Liver (tissue), 9 donors: ENCODE results near the gene AGBL4. TPM values are rescaled to one million over a fixed set of nuclear protein-coding genes. Genes with fewer than 3 reads are reported as not detected.

ENCODE experiments used
- DNase-seq: peaks from one replicate; pipeline ENCODE4 v3.0.0-alpha.2; 2017; ENCODE audit warnings: low spot score
- H3K27ac ChIP-seq, 2 donors: one replicate each; pipeline ENCODE4 v1.7.0; 2013; ENCODE audit warnings: inconsistent platforms in 2 of 2, low read length in 2 of 2, control low read depth in 1 of 2, low read depth in 1 of 2, mild to moderate bottlenecking in 1 of 2
- H3K27me3 ChIP-seq, 4 donors: one replicate each; pipeline versions ENCODE4 v1.6.1 to v1.7.0; 2013; ENCODE audit warnings: low read length in 3 of 4, inconsistent platforms in 1 of 4, mild to moderate bottlenecking in 1 of 4, moderate library complexity in 1 of 4; ENCODE audit not compliant: control insufficient read depth in 4 of 4, insufficient read depth in 4 of 4
- H3K36me3 ChIP-seq, 4 donors: one replicate each; pipeline versions ENCODE4 v1.6.1 to v1.7.0; 2013; ENCODE audit warnings: low read length in 3 of 4, mild to moderate bottlenecking in 3 of 4, low read depth in 1 of 4, moderate library complexity in 1 of 4; ENCODE audit not compliant: control insufficient read depth in 4 of 4, insufficient read depth in 3 of 4
- H3K4me1 ChIP-seq, 4 donors: one replicate each; pipeline versions ENCODE4 v1.6.1 to v1.7.0; 2013; ENCODE audit warnings: low read length in 3 of 4, mild to moderate bottlenecking in 3 of 4, moderate library complexity in 1 of 4; ENCODE audit not compliant: control insufficient read depth in 4 of 4, insufficient read depth in 4 of 4
- H3K4me3 ChIP-seq, 3 donors: one replicate each; pipeline versions ENCODE4 v1.6.1 to v1.7.0; 2013; ENCODE audit warnings: low read length in 3 of 3, control low read depth in 1 of 3, low read depth in 1 of 3, mild to moderate bottlenecking in 1 of 3
- H3K9ac ChIP-seq, 2 donors: one replicate each; pipeline ENCODE4 v1.7.0; 2013; ENCODE audit warnings: low read length in 2 of 2, mild to moderate bottlenecking in 2 of 2, moderate library complexity in 2 of 2, control low read depth in 1 of 2, low read depth in 1 of 2
- H3K9me3 ChIP-seq, 4 donors: one replicate each; pipeline versions ENCODE4 v1.6.1 to v1.7.0; 2013; ENCODE audit warnings: low read length in 3 of 4; ENCODE audit not compliant: control insufficient read depth in 4 of 4
- EGR1 ChIP-seq, 2 donors: IDR thresholded peaks; 2 replicates each; pipeline ENCODE4 v1.6.1; 2016 to 2018; ENCODE audit warnings: antibody characterized with exemption in 2 of 2, low read depth in 2 of 2
- FOXA1 ChIP-seq: IDR thresholded peaks from 2 replicates; pipeline ENCODE4 v1.6.1; 2016; ENCODE audit warnings: antibody characterized with exemption
- FOXA2 ChIP-seq: IDR thresholded peaks from 2 replicates; pipeline ENCODE4 v1.6.1; 2016; ENCODE audit warnings: antibody characterized with exemption
- GABPA ChIP-seq, 2 donors: IDR thresholded peaks in 1 of 2; conservative IDR thresholded peaks in 1 of 2; 2 replicates each; pipeline ENCODE4 v1.6.1; 2016; ENCODE audit warnings: antibody characterized with exemption in 2 of 2, mild to moderate bottlenecking in 1 of 2, moderate library complexity in 1 of 2
- HNF4A ChIP-seq, 2 donors: conservative IDR thresholded peaks; 2 replicates each; pipeline ENCODE4 v1.6.1; 2016; ENCODE audit warnings: antibody characterized with exemption in 2 of 2, mild to moderate bottlenecking in 2 of 2
- HNF4G ChIP-seq: IDR thresholded peaks from 2 replicates; pipeline ENCODE4 v1.6.1; 2016; ENCODE audit warnings: antibody characterized with exemption
- JUND ChIP-seq, 2 donors: IDR thresholded peaks; 2 replicates each; pipeline ENCODE4 v1.6.1; 2016; ENCODE audit warnings: antibody characterized with exemption in 2 of 2
- NR2F2 ChIP-seq: IDR thresholded peaks from 2 replicates; pipeline ENCODE4 v1.6.1; 2016; ENCODE audit warnings: antibody characterized with exemption
- RAD21 ChIP-seq, 2 donors: IDR thresholded peaks; 2 replicates each; pipeline ENCODE4 v1.6.1; 2016; ENCODE audit warnings: antibody characterized with exemption in 2 of 2, mild to moderate bottlenecking in 2 of 2
- RXRA ChIP-seq, 2 donors: IDR thresholded peaks; 2 replicates each; pipeline ENCODE4 v1.6.1; 2017 to 2018; ENCODE audit warnings: antibody characterized with exemption in 2 of 2, mild to moderate bottlenecking in 1 of 2
- SP1 ChIP-seq: IDR thresholded peaks from 2 replicates; pipeline ENCODE4 v1.6.1; 2018; ENCODE audit warnings: antibody characterized with exemption, mild to moderate bottlenecking
- TAF1 ChIP-seq: conservative IDR thresholded peaks from 2 replicates; pipeline ENCODE4 v1.6.1; 2016; ENCODE audit warnings: antibody characterized with exemption, mild to moderate bottlenecking
- YY1 ChIP-seq: IDR thresholded peaks from 2 replicates; pipeline ENCODE4 v1.6.1; 2016; ENCODE audit warnings: antibody characterized with exemption, mild to moderate bottlenecking
- WGBS: extraction: QIAGEN DNeasy Blood & Tissue Kit; methylation state at CpG from one replicate; pipeline ENCODE4 v1.1.7; 2013; 5-methylcytosine and 5-hydroxymethylcytosine counted together
- polyA plus RNA-seq, 2 donors: library from polyadenylated mRNA; stranded (reverse) in 1 of 2; unstranded in 1 of 2; fragments of 200-250 nt in 1 of 2; fragments of >200 nt in 1 of 2; fragmentation: Nextera tagmentation in 1 of 2; extraction: Ambion mirVana in 1 of 2; gene quantifications; one replicate each; pipeline versions ENCODE4 v1.2.1 to v1.2.3, GENCODE V29; 2013 to 2015
- total RNA-seq, 2 donors: library from RNA; depleted of rRNA; stranded (reverse); fragments of >200 nt; gene quantifications; one replicate each; pipeline ENCODE4 v1.2.3, GENCODE V29; 2014
- TF ChIP-seq, protein P1 (sequence below): IDR thresholded peaks from 2 replicates; pipeline ENCODE4 v1.6.1; 2016; ENCODE audit warnings: antibody characterized with exemption
- TF ChIP-seq, protein P2 (sequence below): IDR thresholded peaks from 2 replicates; pipeline ENCODE4 v1.6.1; 2016; ENCODE audit warnings: antibody characterized with exemption
- TF ChIP-seq, protein P3 (sequence below): IDR thresholded peaks from 2 replicates; pipeline ENCODE4 v1.6.1; 2016; ENCODE audit warnings: antibody characterized with exemption, mild to moderate bottlenecking
- TF ChIP-seq, protein P4 (sequence below): fragments of 150-350 bp; IDR thresholded peaks from 2 replicates; pipeline ENCODE4 v1.5.1; 2017; ENCODE audit warnings: improper control_type of control experiment, low read depth, low read length; ENCODE audit not compliant: missing input control
- TF ChIP-seq, protein P5 (sequence below): IDR thresholded peaks from 2 replicates; pipeline ENCODE4 v1.6.1; 2016; ENCODE audit warnings: antibody characterized with exemption
- donor health status: healthy.
- donor health status: healthy.
- donor health status: healthy.
- donor health status: healthy.
- donor health status: healthy.

Gene AGBL4
- total and polyA plus RNA-seq, 4 donors, result 0.75 to 0.76 TPM; not detected in 2

DNA sequence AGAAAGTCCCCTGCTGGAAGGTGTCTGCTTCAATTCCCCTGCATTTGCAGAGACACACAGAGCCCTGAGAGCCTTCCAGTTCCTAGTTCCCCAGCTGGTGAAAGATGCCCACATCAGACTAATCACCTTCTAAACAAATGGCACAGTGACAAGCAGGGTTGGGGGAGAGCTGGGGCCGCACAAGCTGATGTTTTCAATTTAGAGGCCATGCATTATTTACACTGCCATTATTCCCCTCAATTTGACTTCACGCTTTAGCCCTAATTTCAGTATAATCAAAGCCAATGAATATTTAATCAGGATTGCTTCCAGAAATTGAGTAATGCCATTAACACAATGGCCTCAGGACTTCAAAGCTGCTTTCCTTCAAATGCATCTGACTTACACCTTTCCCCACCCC is 1328.6 kb downstream of the AGBL4 start:
- no peaks in the 10 kb centered on the region for H3K36me3 ChIP-seq
- TF ChIP-seq SP1 (no peak), HNF4G (no peak), RAD21 (IDR thresholded peaks at IDR 0.05) (no peak), EGR1 (IDR thresholded peaks at IDR 0.05; ENCODE audit: low read depth in 2 of 2) (no peak), GABPA (IDR thresholded peaks at IDR 0.05 in 1 of 2, conservative IDR thresholded peaks at IDR 0.05 in 1 of 2) (no peak), HNF4A (conservative IDR thresholded peaks at IDR 0.05) (no peak), FOXA2 (no peak), NR2F2 (no peak), YY1 (no peak), FOXA1 (no peak), JUND (IDR thresholded peaks at IDR 0.05) (no peak), TAF1 (no peak), RXRA (IDR thresholded peaks at IDR 0.05) (no peak)
- TF ChIP-seq, protein P1, sequence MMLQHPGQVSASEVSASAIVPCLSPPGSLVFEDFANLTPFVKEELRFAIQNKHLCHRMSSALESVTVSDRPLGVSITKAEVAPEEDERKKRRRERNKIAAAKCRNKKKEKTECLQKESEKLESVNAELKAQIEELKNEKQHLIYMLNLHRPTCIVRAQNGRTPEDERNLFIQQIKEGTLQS, result no peak
- TF ChIP-seq, protein P2, sequence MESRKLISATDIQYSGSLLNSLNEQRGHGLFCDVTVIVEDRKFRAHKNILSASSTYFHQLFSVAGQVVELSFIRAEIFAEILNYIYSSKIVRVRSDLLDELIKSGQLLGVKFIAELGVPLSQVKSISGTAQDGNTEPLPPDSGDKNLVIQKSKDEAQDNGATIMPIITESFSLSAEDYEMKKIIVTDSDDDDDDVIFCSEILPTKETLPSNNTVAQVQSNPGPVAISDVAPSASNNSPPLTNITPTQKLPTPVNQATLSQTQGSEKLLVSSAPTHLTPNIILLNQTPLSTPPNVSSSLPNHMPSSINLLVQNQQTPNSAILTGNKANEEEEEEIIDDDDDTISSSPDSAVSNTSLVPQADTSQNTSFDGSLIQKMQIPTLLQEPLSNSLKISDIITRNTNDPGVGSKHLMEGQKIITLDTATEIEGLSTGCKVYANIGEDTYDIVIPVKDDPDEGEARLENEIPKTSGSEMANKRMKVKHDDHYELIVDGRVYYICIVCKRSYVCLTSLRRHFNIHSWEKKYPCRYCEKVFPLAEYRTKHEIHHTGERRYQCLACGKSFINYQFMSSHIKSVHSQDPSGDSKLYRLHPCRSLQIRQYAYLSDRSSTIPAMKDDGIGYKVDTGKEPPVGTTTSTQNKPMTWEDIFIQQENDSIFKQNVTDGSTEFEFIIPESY, result no peak
- TF ChIP-seq, protein P3, sequence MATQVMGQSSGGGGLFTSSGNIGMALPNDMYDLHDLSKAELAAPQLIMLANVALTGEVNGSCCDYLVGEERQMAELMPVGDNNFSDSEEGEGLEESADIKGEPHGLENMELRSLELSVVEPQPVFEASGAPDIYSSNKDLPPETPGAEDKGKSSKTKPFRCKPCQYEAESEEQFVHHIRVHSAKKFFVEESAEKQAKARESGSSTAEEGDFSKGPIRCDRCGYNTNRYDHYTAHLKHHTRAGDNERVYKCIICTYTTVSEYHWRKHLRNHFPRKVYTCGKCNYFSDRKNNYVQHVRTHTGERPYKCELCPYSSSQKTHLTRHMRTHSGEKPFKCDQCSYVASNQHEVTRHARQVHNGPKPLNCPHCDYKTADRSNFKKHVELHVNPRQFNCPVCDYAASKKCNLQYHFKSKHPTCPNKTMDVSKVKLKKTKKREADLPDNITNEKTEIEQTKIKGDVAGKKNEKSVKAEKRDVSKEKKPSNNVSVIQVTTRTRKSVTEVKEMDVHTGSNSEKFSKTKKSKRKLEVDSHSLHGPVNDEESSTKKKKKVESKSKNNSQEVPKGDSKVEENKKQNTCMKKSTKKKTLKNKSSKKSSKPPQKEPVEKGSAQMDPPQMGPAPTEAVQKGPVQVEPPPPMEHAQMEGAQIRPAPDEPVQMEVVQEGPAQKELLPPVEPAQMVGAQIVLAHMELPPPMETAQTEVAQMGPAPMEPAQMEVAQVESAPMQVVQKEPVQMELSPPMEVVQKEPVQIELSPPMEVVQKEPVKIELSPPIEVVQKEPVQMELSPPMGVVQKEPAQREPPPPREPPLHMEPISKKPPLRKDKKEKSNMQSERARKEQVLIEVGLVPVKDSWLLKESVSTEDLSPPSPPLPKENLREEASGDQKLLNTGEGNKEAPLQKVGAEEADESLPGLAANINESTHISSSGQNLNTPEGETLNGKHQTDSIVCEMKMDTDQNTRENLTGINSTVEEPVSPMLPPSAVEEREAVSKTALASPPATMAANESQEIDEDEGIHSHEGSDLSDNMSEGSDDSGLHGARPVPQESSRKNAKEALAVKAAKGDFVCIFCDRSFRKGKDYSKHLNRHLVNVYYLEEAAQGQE, result no peak
- TF ChIP-seq, protein P4, sequence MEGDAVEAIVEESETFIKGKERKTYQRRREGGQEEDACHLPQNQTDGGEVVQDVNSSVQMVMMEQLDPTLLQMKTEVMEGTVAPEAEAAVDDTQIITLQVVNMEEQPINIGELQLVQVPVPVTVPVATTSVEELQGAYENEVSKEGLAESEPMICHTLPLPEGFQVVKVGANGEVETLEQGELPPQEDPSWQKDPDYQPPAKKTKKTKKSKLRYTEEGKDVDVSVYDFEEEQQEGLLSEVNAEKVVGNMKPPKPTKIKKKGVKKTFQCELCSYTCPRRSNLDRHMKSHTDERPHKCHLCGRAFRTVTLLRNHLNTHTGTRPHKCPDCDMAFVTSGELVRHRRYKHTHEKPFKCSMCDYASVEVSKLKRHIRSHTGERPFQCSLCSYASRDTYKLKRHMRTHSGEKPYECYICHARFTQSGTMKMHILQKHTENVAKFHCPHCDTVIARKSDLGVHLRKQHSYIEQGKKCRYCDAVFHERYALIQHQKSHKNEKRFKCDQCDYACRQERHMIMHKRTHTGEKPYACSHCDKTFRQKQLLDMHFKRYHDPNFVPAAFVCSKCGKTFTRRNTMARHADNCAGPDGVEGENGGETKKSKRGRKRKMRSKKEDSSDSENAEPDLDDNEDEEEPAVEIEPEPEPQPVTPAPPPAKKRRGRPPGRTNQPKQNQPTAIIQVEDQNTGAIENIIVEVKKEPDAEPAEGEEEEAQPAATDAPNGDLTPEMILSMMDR, result no peak
- TF ChIP-seq, protein P5, sequence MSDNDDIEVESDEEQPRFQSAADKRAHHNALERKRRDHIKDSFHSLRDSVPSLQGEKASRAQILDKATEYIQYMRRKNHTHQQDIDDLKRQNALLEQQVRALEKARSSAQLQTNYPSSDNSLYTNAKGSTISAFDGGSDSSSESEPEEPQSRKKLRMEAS, result no peak
- no peaks in the 10 kb centered on the region for H3K9me3 ChIP-seq
- no peaks in the 10 kb centered on the region for H3K27me3 ChIP-seq
- H3K4me1 ChIP-seq, result peaks cover 0 to 5% (median 1%) of the 10 kb centered on the region in 4 donors
- 83% methylated on average over 2 of the region's 2 CpGs for WGBS
- no peak for DNase-seq
- H3K4me3 ChIP-seq, result no peak overlapping the region
- no peak overlapping the region for H3K27ac ChIP-seq
- H3K9ac ChIP-seq, result no peak overlapping the region
